ENCODE data around the gene GPC6. TPM values are rescaled to one million over a fixed set of nuclear protein-coding genes. Genes with fewer than 3 reads are reported as not detected.

The GPC6 gene
- total and polyA plus RNA-seq, 4 donors: 5.0 to 37.4 (median 18.9) TPM

DNA sequence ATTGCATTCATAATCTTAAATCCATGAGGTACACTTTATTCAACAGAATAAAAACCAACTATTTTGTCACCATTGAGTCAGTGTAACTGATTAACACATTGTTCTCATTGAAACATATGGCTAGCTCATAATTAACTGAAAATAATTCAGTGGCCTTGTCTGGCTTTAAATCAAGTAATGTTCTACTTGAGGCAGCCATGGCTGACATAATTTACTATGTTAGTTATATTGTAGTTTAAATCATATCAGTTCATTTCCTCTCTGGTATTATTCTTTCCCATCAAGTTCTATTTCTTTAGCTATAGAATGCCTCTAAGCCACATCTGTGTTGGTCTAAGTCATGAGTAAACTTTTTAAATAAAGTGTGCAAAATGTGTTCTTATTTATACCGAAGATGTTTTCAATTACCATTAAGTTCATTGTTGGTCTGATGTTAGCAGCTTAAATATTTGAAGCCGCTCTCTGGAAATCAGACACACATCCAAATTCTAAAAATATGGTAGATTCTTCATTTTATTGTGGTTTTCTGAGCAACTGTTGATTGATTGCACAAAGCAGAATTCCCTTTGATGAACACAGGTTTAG lies 393.7 kb downstream of the GPC6 start:
- Histone ChIP-seq H3K4me1 (ENCODE audit: control insufficient read depth in 1 of 2, insufficient read depth in 2 of 2, low read length in 2 of 2) (peaks cover 0 to under 1% of the 10 kb centered on the region in 2 donors), H3K36me3 (ENCODE audit: control insufficient read depth in 1 of 2, insufficient read depth in 2 of 2, low read length in 1 of 2) (no peaks in the 10 kb centered on the region), H3K27ac (ENCODE audit: low read depth in 1 of 2, low read length in 2 of 2) (no peak overlapping the region), H3K9me3 (ENCODE audit: control insufficient read depth, low read length) (no peaks in the 10 kb centered on the region), H3K27me3 (ENCODE audit: control insufficient read depth in 1 of 2, insufficient read depth in 2 of 2, low read length in 1 of 2) (no peaks in the 10 kb centered on the region), H3K4me3 (ENCODE audit: low read length in 2 of 2) (no peak overlapping the region)
- 46 to 55% methylated on average over 2 of the region's 2 CpGs for WGBS, 2 donors
- intact Hi-C loops (cut with DNase I): no loop called here
- DNase-seq: no peak
- no peak for ATAC-seq (ENCODE audit: low FRiP score)

DNA sequence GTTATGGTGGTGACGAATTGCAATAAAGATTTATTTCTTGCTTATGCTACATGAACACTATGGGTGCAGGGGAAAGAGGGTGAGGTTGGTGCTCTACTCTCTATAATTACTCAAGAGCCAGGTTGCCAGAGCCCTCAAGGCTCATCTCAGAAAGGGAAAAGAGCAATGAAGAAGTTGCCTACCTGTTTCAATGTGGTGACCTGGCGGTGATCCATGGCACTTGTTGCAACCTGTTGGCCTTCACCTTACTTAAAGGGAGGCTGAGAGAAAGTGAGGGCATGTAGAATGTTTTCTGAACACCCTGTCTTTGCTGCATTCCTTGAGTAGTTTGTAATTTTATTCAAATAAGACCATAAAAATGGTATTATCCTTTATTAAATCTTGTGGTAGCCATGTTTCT lies 394.4 kb downstream of the GPC6 start:
- intact Hi-C loops (cut with DNase I): no loop called here
- H3K9me3 ChIP-seq (ENCODE audit: control insufficient read depth, low read length): no peaks in the 10 kb centered on the region
- peaks cover 0 to 3% of the 10 kb centered on the region in 2 donors for H3K4me1 ChIP-seq (ENCODE audit: control insufficient read depth in 1 of 2, insufficient read depth in 2 of 2, low read length in 2 of 2)
- DNase-seq (no peak), ATAC-seq (ENCODE audit: low FRiP score) (no peak)
- H3K4me3 ChIP-seq (ENCODE audit: low read length in 2 of 2): no peak overlapping the region
- H3K27me3 ChIP-seq (ENCODE audit: control insufficient read depth in 1 of 2, insufficient read depth in 2 of 2, low read length in 1 of 2): no peaks in the 10 kb centered on the region
- no peak overlapping the region for H3K27ac ChIP-seq (ENCODE audit: low read depth in 1 of 2, low read length in 2 of 2)
- no peaks in the 10 kb centered on the region for H3K36me3 ChIP-seq (ENCODE audit: control insufficient read depth in 1 of 2, insufficient read depth in 2 of 2, low read length in 1 of 2)
- WGBS, 2 donors: 97 to 98% methylated on average over 2 of the region's 2 CpGs

DNA sequence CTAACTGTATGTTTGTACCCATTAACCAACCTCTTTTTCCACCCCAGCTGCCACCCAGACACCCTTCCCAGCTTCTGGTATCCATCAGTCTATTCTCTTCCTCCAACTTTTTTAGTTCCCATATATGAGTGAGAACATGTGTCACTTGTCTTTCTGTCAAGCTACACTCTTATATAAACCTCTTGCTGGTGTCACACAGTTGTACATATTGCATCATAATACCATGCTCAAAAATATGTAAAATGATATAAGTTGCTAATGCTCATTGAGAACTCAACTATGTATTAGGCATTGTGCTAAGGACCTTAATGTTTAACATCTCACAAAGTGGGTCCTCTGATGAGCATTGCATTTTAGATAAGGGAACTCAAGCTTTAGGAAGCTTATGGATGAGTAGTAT lies 395.4 kb downstream of the GPC6 start:
- Histone ChIP-seq H3K27ac (ENCODE audit: low read depth in 1 of 2, low read length in 2 of 2) (no peak overlapping the region), H3K9me3 (ENCODE audit: control insufficient read depth, low read length) (no peaks in the 10 kb centered on the region), H3K36me3 (ENCODE audit: control insufficient read depth in 1 of 2, insufficient read depth in 2 of 2, low read length in 1 of 2) (no peaks in the 10 kb centered on the region), H3K27me3 (ENCODE audit: control insufficient read depth in 1 of 2, insufficient read depth in 2 of 2, low read length in 1 of 2) (no peaks in the 10 kb centered on the region), H3K4me3 (ENCODE audit: low read length in 2 of 2) (no peak overlapping the region), H3K4me1 (ENCODE audit: control insufficient read depth in 1 of 2, insufficient read depth in 2 of 2, low read length in 2 of 2) (peaks cover 0 to 3% of the 10 kb centered on the region in 2 donors)
- DNase-seq (no peak), ATAC-seq (ENCODE audit: low FRiP score) (no peak)
- intact Hi-C loops (cut with DNase I): no loop called here

DNA sequence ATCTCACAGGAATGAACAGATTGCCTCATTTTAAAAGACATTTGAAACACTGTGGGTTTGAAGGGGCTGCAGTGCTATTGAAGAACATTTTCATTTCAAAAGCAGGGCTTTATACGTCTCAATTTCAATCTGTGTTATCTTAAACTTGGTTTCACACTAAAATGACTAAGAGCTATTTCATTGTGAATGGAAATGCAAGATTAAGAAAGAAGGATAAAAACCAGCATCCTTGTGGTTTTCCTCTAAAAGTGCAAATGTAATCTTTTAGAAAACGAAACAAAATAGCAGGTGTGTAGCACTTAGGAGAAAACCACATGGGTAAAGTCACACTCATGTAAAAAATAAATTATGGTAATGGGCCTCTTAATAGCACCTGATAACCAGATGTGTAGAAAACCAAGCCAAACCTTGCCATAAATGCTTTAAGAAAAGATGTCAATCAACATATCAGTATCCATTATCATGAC lies 397.7 kb downstream of the GPC6 start:
- Histone ChIP-seq H3K27ac (ENCODE audit: low read depth in 1 of 2, low read length in 2 of 2) (no peak overlapping the region), H3K9me3 (ENCODE audit: control insufficient read depth, low read length) (no peaks in the 10 kb centered on the region), H3K27me3 (ENCODE audit: control insufficient read depth in 1 of 2, insufficient read depth in 2 of 2, low read length in 1 of 2) (no peaks in the 10 kb centered on the region), H3K4me3 (ENCODE audit: low read length in 2 of 2) (no peak overlapping the region), H3K36me3 (ENCODE audit: control insufficient read depth in 1 of 2, insufficient read depth in 2 of 2, low read length in 1 of 2) (no peaks in the 10 kb centered on the region), H3K4me1 (ENCODE audit: control insufficient read depth in 1 of 2, insufficient read depth in 2 of 2, low read length in 2 of 2) (peaks cover 0 to 3% of the 10 kb centered on the region in 2 donors)
- intact Hi-C loops (cut with DNase I): no loop called here
- DNase-seq (no peak), ATAC-seq (ENCODE audit: low FRiP score) (no peak)
- WGBS, 2 donors: 62 to 64% methylated on average over 2 of the region's 2 CpGs

DNA sequence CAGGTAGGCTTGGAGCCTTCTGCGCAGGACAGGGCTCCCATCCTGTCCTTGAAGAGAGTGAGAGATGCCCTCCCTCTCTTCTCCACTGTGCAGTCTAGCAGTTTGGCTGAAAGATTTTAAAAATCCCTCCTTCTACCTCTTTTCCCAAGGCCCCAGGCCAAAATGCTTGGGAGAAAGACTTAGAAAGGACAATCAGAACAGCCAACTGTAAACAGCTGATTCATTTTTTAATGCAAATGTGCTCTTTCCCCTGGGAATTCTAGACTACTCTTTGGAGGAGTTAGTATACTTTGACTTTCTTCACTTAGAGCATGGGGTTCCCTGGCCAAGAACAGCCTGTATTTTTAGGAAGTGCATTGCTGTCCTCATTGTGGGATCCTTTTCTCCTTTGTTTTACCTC lies 398.9 kb downstream of the GPC6 start:
- Histone ChIP-seq H3K27me3 (ENCODE audit: control insufficient read depth in 1 of 2, insufficient read depth in 2 of 2, low read length in 1 of 2) (no peaks in the 10 kb centered on the region), H3K27ac (ENCODE audit: low read depth in 1 of 2, low read length in 2 of 2) (no peak overlapping the region), H3K4me1 (ENCODE audit: control insufficient read depth in 1 of 2, insufficient read depth in 2 of 2, low read length in 2 of 2) (peaks cover 0 to 3% of the 10 kb centered on the region in 2 donors), H3K9me3 (ENCODE audit: control insufficient read depth, low read length) (no peaks in the 10 kb centered on the region), H3K4me3 (ENCODE audit: low read length in 2 of 2) (no peak overlapping the region), H3K36me3 (ENCODE audit: control insufficient read depth in 1 of 2, insufficient read depth in 2 of 2, low read length in 1 of 2) (no peaks in the 10 kb centered on the region)
- DNase-seq: no peak
- ATAC-seq (ENCODE audit: low FRiP score): no peak
- intact Hi-C loops (cut with DNase I): no loop called here
- 95 to 100% methylated on average over 1 of the region's 1 CpG for WGBS, 2 donors

DNA sequence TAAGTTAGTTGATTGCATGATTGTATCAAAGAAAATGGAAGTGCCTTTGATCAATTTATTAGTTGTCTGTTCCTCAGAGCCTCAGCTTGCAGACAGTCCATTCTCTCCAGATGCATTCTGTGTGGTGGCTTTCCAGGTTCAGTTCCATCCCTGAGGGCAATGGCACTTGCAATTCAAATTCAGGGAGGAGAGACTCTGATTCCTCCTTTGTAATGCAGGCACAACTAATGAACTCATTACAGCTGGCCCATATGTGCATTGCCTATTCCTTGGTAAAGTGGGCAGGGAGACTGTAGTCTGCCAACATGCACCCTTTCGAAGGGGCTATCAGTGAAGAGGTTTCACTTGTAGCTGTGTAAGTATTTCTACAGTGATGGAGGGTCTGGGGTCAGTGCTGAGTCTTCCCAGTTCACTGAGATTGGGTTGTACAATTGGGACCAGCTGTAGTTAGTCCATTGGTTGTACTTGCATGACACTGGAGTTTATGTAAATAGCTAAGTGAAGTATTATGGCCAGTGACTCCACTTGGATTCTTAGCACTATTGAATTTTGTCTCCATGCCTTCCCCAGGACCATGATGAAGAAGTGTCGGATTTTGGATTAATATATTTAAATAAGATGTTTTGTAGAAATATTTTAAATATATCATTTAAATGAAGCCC lies 401.7 kb downstream of the GPC6 start:
- intact Hi-C loops (cut with DNase I): no loop called here
- Histone ChIP-seq H3K4me1 (ENCODE audit: control insufficient read depth in 1 of 2, insufficient read depth in 2 of 2, low read length in 2 of 2) (peaks cover 0 to 3% of the 10 kb centered on the region in 2 donors), H3K27me3 (ENCODE audit: control insufficient read depth in 1 of 2, insufficient read depth in 2 of 2, low read length in 1 of 2) (no peaks in the 10 kb centered on the region), H3K4me3 (ENCODE audit: low read length in 2 of 2) (no peak overlapping the region), H3K27ac (ENCODE audit: low read depth in 1 of 2, low read length in 2 of 2) (no peak overlapping the region), H3K36me3 (ENCODE audit: control insufficient read depth in 1 of 2, insufficient read depth in 2 of 2, low read length in 1 of 2) (no peaks in the 10 kb centered on the region), H3K9me3 (ENCODE audit: control insufficient read depth, low read length) (no peaks in the 10 kb centered on the region)
- DNase-seq (no peak), ATAC-seq (ENCODE audit: low FRiP score) (no peak)
- WGBS, 2 donors: 88 to 96% methylated on average over 2 of the region's 2 CpGs

DNA sequence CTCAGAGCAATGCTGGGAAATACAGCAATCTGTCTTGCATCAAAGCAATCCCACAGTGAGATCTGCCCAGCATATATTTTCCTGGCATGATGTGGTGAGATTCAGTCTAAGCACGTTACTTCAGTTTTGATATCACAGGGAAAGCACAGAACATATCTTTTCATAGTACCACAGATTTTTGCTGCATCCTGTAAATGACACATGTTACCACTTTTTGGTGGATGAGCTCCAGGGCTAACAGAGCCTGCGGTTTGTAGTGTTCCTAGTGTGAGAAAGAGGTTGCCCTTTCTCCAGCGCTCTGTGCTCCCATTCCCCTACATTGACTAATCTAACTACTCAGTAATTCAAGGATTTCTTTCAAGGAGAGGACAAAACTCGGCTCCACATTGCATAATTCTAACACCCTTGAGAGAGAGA lies 409.0 kb downstream of the GPC6 start:
- WGBS, 2 donors: 48 to 53% methylated on average over 4 of the region's 4 CpGs
- DNase-seq (no peak), ATAC-seq (ENCODE audit: low FRiP score) (peak; percentile 60)
- Histone ChIP-seq H3K27me3 (ENCODE audit: control insufficient read depth in 1 of 2, insufficient read depth in 2 of 2, low read length in 1 of 2) (no peaks in the 10 kb centered on the region), H3K36me3 (ENCODE audit: control insufficient read depth in 1 of 2, insufficient read depth in 2 of 2, low read length in 1 of 2) (no peaks in the 10 kb centered on the region), H3K27ac (ENCODE audit: low read depth in 1 of 2, low read length in 2 of 2) (no peak overlapping the region), H3K4me1 (ENCODE audit: control insufficient read depth in 1 of 2, insufficient read depth in 2 of 2, low read length in 2 of 2) (no peaks in the 10 kb centered on the region), H3K4me3 (ENCODE audit: low read length in 2 of 2) (no peak overlapping the region), H3K9me3 (ENCODE audit: control insufficient read depth, low read length) (no peaks in the 10 kb centered on the region)
- intact Hi-C loops (cut with DNase I): no loop called here

DNA sequence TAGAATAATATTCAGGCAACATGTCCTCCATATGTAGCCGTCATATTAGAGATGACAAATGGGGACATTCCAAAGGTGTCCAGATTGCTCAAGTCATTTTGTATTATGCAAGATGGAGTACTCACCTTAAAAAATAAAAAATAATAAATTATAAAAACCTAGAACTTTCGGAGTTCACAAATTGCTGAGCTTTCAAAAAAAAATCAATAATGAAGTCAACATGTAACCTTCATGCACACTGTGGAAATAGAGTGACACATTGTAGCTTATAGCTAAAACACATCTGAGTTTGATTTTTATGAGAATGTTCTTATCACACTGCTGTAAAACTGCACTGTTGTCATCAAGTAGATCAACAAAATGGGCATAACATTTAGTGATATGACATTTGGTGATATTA lies 411.2 kb downstream of the GPC6 start:
- Histone ChIP-seq H3K27ac (ENCODE audit: low read depth in 1 of 2, low read length in 2 of 2) (no peak overlapping the region), H3K9me3 (ENCODE audit: control insufficient read depth, low read length) (no peaks in the 10 kb centered on the region), H3K36me3 (ENCODE audit: control insufficient read depth in 1 of 2, insufficient read depth in 2 of 2, low read length in 1 of 2) (no peaks in the 10 kb centered on the region), H3K4me1 (ENCODE audit: control insufficient read depth in 1 of 2, insufficient read depth in 2 of 2, low read length in 2 of 2) (no peaks in the 10 kb centered on the region), H3K27me3 (ENCODE audit: control insufficient read depth in 1 of 2, insufficient read depth in 2 of 2, low read length in 1 of 2) (no peaks in the 10 kb centered on the region), H3K4me3 (ENCODE audit: low read length in 2 of 2) (no peak overlapping the region)
- 93 to 96% methylated on average over 2 of the region's 2 CpGs for WGBS, 2 donors
- intact Hi-C loops (cut with DNase I): no loop called here
- no peak for DNase-seq
- ATAC-seq (ENCODE audit: low FRiP score): no peak

DNA sequence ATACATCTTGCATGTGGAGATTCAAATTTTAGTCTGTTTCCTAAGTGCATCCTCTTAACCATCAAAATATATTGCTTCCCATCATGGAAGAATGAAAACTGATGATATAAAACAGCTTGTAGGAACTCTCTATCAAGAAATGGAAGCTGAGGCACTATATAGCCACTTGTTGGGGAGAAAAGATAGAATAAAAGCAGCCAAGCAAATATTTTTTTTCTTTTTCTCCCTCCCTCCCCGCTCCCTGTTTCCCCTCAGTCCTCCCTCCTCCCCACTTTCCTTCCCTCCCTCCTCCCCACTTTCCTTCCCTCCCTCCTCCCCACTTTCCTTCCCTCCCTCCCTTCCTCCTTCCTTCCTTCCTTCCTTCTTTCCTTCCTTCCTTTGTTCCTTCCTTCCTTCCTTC lies 413.8 kb downstream of the GPC6 start:
- H3K9me3 ChIP-seq (ENCODE audit: control insufficient read depth, low read length): no peaks in the 10 kb centered on the region
- DNase-seq: no peak
- intact Hi-C loops (cut with DNase I): no loop called here
- H3K4me1 ChIP-seq (ENCODE audit: control insufficient read depth in 1 of 2, insufficient read depth in 2 of 2, low read length in 2 of 2): no peaks in the 10 kb centered on the region
- H3K36me3 ChIP-seq (ENCODE audit: control insufficient read depth in 1 of 2, insufficient read depth in 2 of 2, low read length in 1 of 2): no peaks in the 10 kb centered on the region
- H3K4me3 ChIP-seq (ENCODE audit: low read length in 2 of 2): no peak overlapping the region
- WGBS, 2 donors: 91 to 100% methylated on average over 1 of the region's 1 CpG
- no peak for ATAC-seq (ENCODE audit: low FRiP score)
- H3K27ac ChIP-seq (ENCODE audit: low read depth in 1 of 2, low read length in 2 of 2): no peak overlapping the region
- H3K27me3 ChIP-seq (ENCODE audit: control insufficient read depth in 1 of 2, insufficient read depth in 2 of 2, low read length in 1 of 2): no peaks in the 10 kb centered on the region
